K562 (cell line): ENCODE results near the gene JMJD1C. TPM values are rescaled to one million over a fixed set of nuclear protein-coding genes. Genes with fewer than 3 reads are reported as not detected.

Source experiments
- ATAC-seq: fragments of 200-7000 bp; cut with Tn5 transposase; 3 replicates; pipeline ENCODE4 v1.9.1; 2020; ENCODE audit warnings: moderate library complexity
- BruUV-seq: library from RNA; stranded (reverse); fragments of 400-500 nt; replicated peaks from 2 replicates; lab custom pipeline; 2021; lab: Mats Ljungman, UMichigan
- CTCF ChIA-PET: fragments of 300-600 bp; formaldehyde crosslinking; extraction: SDS; loops from one replicate; lab custom pipeline; 2021; ENCODE audit warnings: low intra/inter-chr PET ratio; lab: Yijun Ruan, JAX
- POLR2A ChIA-PET: fragments of 300-600, 350-650 bp; sonication (Branson Sonifier 250); formaldehyde crosslinking; extraction: SDS; loops from one replicate; lab custom pipeline; 2021; ENCODE audit warnings: antibody characterized with exemption, inconsistent platforms; lab: Yijun Ruan, JAX
- DNase-seq, 4 experiments: peaks; one replicate each; pipeline versions ENCODE4 v3.0.0 to v3.0.0-alpha.2; 2011 to 2018; ENCODE audit warnings: low spot score in 3 of 4, mixed read lengths in 3 of 4; ENCODE audit errors: extremely low read depth in 1 of 4
- FAIRE-seq: peaks from 2 replicates; lab custom pipeline; 2011; peaks lifted over from hg19 to GRCh38; lab: Jason Lieb, UNC
- H2AFZ ChIP-seq: 2 replicates; pipeline ENCODE4 v1.6.0; 2011; ENCODE audit warnings: low read depth, low read length, control low read depth, inconsistent platforms
- H3K27ac ChIP-seq: fragments of 200-600 bp; 3 replicates; pipeline ENCODE4 v1.8.0; 2011; ENCODE audit warnings: low read depth, mild to moderate bottlenecking, control low read depth, inconsistent platforms, low read length, moderate library complexity, mixed read lengths; ENCODE audit errors: extremely low read depth
- H3K27me3 ChIP-seq, 2 experiments: fragments of 300-600 bp in 1 of 2; 2 replicates in 1 of 2; 3 replicates in 1 of 2; pipeline versions ENCODE4 v1.6.0 to v1.8.0; 2011; ENCODE audit warnings: inconsistent platforms in 2 of 2, low read length in 2 of 2, mild to moderate bottlenecking in 1 of 2, mixed read lengths in 1 of 2, moderate library complexity in 1 of 2; ENCODE audit not compliant: control insufficient read depth in 2 of 2, insufficient read depth in 2 of 2
- H3K36me3 ChIP-seq: fragments of 300-600 bp; 3 replicates; pipeline ENCODE4 v1.8.0; 2011; ENCODE audit warnings: mild to moderate bottlenecking, low read length, inconsistent platforms; ENCODE audit not compliant: control insufficient read depth, insufficient read depth
- H3K4me1 ChIP-seq, 2 experiments: fragments of 200-600 bp in 1 of 2; replicated peaks in 1 of 2; 2 replicates in 1 of 2; 3 replicates in 1 of 2; pipeline versions ENCODE4 v1.5.1 to v1.8.0; 2011; ENCODE audit warnings: inconsistent platforms in 2 of 2, low read length in 2 of 2, mild to moderate bottlenecking in 1 of 2, mixed read lengths in 1 of 2, moderate library complexity in 1 of 2; ENCODE audit not compliant: control insufficient read depth in 2 of 2, insufficient read depth in 2 of 2
- H3K4me2 ChIP-seq: 2 replicates; pipeline ENCODE4 v1.6.1; 2011; ENCODE audit warnings: low read length, control low read depth, inconsistent platforms, mixed read lengths; ENCODE audit not compliant: insufficient read depth
- H3K4me3 ChIP-seq: fragments of 200-600 bp; sonication (generic), shearing (Covaris generic); 2 replicates; pipeline ENCODE4 v1.5.1; 2016; ENCODE audit warnings: control low read depth, inconsistent platforms
- H3K79me2 ChIP-seq: fragments of 200-600 bp; 3 replicates; pipeline ENCODE4 v1.8.0; 2011; ENCODE audit warnings: low read length, inconsistent platforms; ENCODE audit not compliant: control insufficient read depth, insufficient read depth
- H3K9ac ChIP-seq, 2 experiments: 2 replicates each; pipeline versions ENCODE4 v1.6.0 to v1.6.1; 2011; ENCODE audit warnings: low read depth in 2 of 2, low read length in 2 of 2, control low read depth in 1 of 2, inconsistent platforms in 1 of 2, mild to moderate bottlenecking in 1 of 2, mixed read lengths in 1 of 2; ENCODE audit not compliant: insufficient read depth in 1 of 2
- H3K9me1 ChIP-seq: one replicate; pipeline ENCODE4 v1.6.0; 2011; ENCODE audit warnings: inconsistent platforms, mild to moderate bottlenecking, low read length, moderate library complexity; ENCODE audit not compliant: control insufficient read depth, insufficient read depth
- H3K9me3 ChIP-seq: replicated peaks from 2 replicates; pipeline ENCODE4 v1.5.1; 2011; ENCODE audit warnings: low read depth, low read length, inconsistent platforms; ENCODE audit not compliant: control insufficient read depth, insufficient read depth
- H4K20me1 ChIP-seq: replicated peaks from 2 replicates; pipeline ENCODE4 v1.6.1; 2011; ENCODE audit warnings: low read length, inconsistent platforms, mixed read lengths; ENCODE audit not compliant: control insufficient read depth, insufficient read depth
- CREB1 ChIP-seq, 2 experiments: sonication (generic) in 1 of 2; formaldehyde crosslinking in 1 of 2; IDR thresholded peaks; 2 replicates each; pipeline versions ENCODE4 v1.6.1 to v1.8.0; 2012 to 2022; ENCODE audit warnings: inconsistent platforms in 1 of 2, mild to moderate bottlenecking in 1 of 2, missing genetic modification reagents in 1 of 2, moderate library complexity in 1 of 2
- PTBP1 ChIP-seq: fragments of 200-400 bp; formaldehyde crosslinking; IDR thresholded peaks from 2 replicates; pipeline ENCODE4 v1.6.1; 2017; ENCODE audit warnings: low read depth, low read length
- ZC3H4 ChIP-seq: sonication (generic); formaldehyde crosslinking; IDR thresholded peaks from 2 replicates; pipeline ENCODE4 v1.9.0; 2021; ENCODE audit warnings: missing genetic modification reagents, borderline replicate concordance
- ZNF507 ChIP-seq: conservative IDR thresholded peaks from 2 replicates; pipeline ENCODE4 v1.6.1; 2017; ENCODE audit warnings: missing genetic modification characterization, missing compliant biosample characterization
- ZNF644 ChIP-seq: fragments of 200-800 bp; sonication (Bioruptor generic); IDR thresholded peaks from 2 replicates; pipeline ENCODE4 v1.6.1; 2016; ENCODE audit warnings: low read depth, missing genetic modification characterization, missing compliant biosample characterization
- ZSCAN29 ChIP-seq: fragments of 450-650 bp; IDR thresholded peaks from 2 replicates; pipeline ENCODE4 v1.6.1; 2017
- WGBS: fragments of 100-300 bp; shearing (Covaris generic); methylation state at CpG from one replicate; pipeline ENCODE4 v1.1.6; 2016; ENCODE audit warnings: low coverage, mixed read lengths; ENCODE audit not compliant: insufficient coverage; ENCODE audit errors: missing lambda C conversion rate; 5-methylcytosine and 5-hydroxymethylcytosine counted together
- in situ Hi-C: fragments of 300-500 bp; cut with MboI; formaldehyde crosslinking; loops from 4 replicates; pipeline ENCODE4 v1.15.0; 2018; ENCODE audit warnings: inconsistent platforms, mixed read lengths
- intact Hi-C: fragments of 100-400 bp; cut with micrococcal nuclease; formaldehyde crosslinking; loops from 2 replicates; pipeline ENCODE4 v1.14.2; 2022
- polyA plus RNA-seq, 8 experiments: library from polyadenylated mRNA; depleted of rRNA in 4 of 8; stranded (reverse) in 5 of 8; unstranded in 3 of 8; fragments of >200 nt; fragmentation: Nextera tagmentation in 2 of 8; fragmentation: Illumina TruSeq in 1 of 8; extraction: Ambion mirVana in 2 of 8; extraction: Trizol in 1 of 8; gene quantifications; 2 replicates each; pipeline versions ENCODE4 v1.2.1 to v1.2.3, GENCODE V29; 2011 to 2014; ENCODE audit warnings: inconsistent platforms in 1 of 8, missing spikeins in 1 of 8
- total RNA-seq, 7 experiments: library from RNA; depleted of rRNA in 6 of 7; stranded (reverse); fragments of >200 nt in 6 of 7; fragmentation: Illumina TruSeq in 2 of 7; extraction: Trizol in 2 of 7; gene quantifications; 2 replicates each; pipeline versions ENCODE4 v1.2.1 to v1.2.3, GENCODE V29; 2011 to 2021; ENCODE audit warnings: low replicate concordance in 1 of 7
- TF ChIP-seq, protein P1 (sequence below): fragments of 450-650 bp; formaldehyde crosslinking; conservative IDR thresholded peaks from 2 replicates; pipeline ENCODE4 v1.4.0; 2022; ENCODE audit warnings: mild to moderate bottlenecking, missing genetic modification characterization

The JMJD1C gene
- total and polyA plus RNA-seq, 9 of the 15 experiments (the other 6 are each of a cell fraction or from before 2014, with no cell fraction given), result 25.3 to 68.0 (median 47.2) TPM

DNA sequence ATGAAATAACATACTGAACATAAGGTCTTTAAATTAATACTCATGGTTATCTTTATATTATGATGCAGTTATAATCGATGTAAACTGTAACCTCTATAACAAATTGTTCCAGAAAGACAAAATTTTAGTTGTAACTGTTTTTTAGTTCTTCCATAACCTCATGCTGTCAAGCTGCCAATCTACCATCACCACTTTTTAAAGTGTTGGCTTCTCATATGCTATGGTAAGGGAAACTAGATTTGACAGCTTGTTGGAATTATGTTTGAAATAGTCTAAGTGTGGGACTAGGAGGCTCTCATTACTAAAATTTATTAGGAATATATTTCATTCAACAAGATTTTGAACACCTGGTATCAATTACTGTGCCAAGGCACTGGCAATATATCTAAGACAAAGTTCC, 227.3 kb downstream of the JMJD1C start:
- intact Hi-C loops, result no loop called here
- POLR2A ChIA-PET, result interaction anchor here (1.4 kb wide), 1 partner anchor 9 kb away, joined by 4 read pairs; no protein-coding TSS in a partner anchor
- ATAC-seq, result no peak
- Histone ChIP-seq H3K9me1 (no peaks in the 10 kb centered on the region), H3K27ac (no peak overlapping the region), H3K79me2 (peaks cover 90% of the 10 kb centered on the region), H3K4me1 (peaks cover 0 to 15% of the 10 kb centered on the region in 2 experiments; a peak in 3 of 5 replicates), H3K4me3 (no peak overlapping the region), H2AFZ (no peak overlapping the region), H4K20me1 (no peaks in the 10 kb centered on the region), H3K27me3 (no peaks in the 10 kb centered on the region), H3K4me2 (no peak overlapping the region), H3K36me3 (peaks cover 6% of the 10 kb centered on the region; the same call in 1 of the 3 replicates), H3K9ac (no peak overlapping the region), H3K9me3 (no peaks in the 10 kb centered on the region)
- no TSS peak for BruUV-seq
- no peak for FAIRE-seq
- in situ Hi-C loops, result no loop called here
- CTCF ChIA-PET, result interaction anchor here (0.5 kb wide), 1 partner anchor 151 kb away, joined by 3 read pairs; no protein-coding TSS in a partner anchor
- WGBS, result 82% methylated on average over 1 of the region's 1 CpG
- TF ChIP-seq ZSCAN29 (no peak), ZNF644 (tag) (no peak), CREB1 (IDR thresholded peaks at IDR 0.05) (no peak), CREB1 (CRISPR knock-in tag; IDR thresholded peaks at IDR 0.05) (no peak), PTBP1 (no peak), ZC3H4 (no peak), ZNF507 (no peak)
- TF ChIP-seq, protein P1, sequence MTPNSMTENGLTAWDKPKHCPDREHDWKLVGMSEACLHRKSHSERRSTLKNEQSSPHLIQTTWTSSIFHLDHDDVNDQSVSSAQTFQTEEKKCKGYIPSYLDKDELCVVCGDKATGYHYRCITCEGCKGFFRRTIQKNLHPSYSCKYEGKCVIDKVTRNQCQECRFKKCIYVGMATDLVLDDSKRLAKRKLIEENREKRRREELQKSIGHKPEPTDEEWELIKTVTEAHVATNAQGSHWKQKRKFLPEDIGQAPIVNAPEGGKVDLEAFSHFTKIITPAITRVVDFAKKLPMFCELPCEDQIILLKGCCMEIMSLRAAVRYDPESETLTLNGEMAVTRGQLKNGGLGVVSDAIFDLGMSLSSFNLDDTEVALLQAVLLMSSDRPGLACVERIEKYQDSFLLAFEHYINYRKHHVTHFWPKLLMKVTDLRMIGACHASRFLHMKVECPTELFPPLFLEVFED (CRISPR knock-in tag), result no peak
- TF ChIP-seq, all 486 proteins: peak for 0
- no peak for DNase-seq
